DOHH2 (cell line): Measurements from ENCODE around the gene CCT8.
"Not testable (repeated sequence)": the region's sequence is repeated elsewhere in the genome, so short reads cannot be mapped to it uniquely, and the experiment has no call there.

Source experiments
- H3F3A ChIP-seq: fragments of 200-600 bp; sonication (generic), shearing (Covaris generic); 2 replicates; pipeline ENCODE4 v1.6.0; 2016; ENCODE audit warnings: antibody characterized with exemption, mild to moderate bottlenecking; ENCODE audit not compliant: control insufficient read depth, insufficient read depth
- H3K27ac ChIP-seq: fragments of 200-600 bp; sonication (generic); 2 replicates; pipeline ENCODE4 v1.5.1; 2014; ENCODE audit warnings: low read depth, mild to moderate bottlenecking, low read length, moderate library complexity
- H3K27me3 ChIP-seq: fragments of 200-600 bp; sonication (generic); 2 replicates; pipeline ENCODE4 v1.6.1; 2014; ENCODE audit warnings: mild to moderate bottlenecking, low read length, mixed read lengths; ENCODE audit not compliant: control insufficient read depth
- H3K36me3 ChIP-seq: fragments of 200-600 bp; sonication (generic); 2 replicates; pipeline ENCODE4 v1.6.1; 2014; ENCODE audit warnings: mild to moderate bottlenecking, low read length, moderate library complexity, mixed read lengths; ENCODE audit not compliant: control insufficient read depth
- H3K4me1 ChIP-seq: fragments of 200-600 bp; sonication (generic); 2 replicates; pipeline ENCODE4 v1.6.1; 2014; ENCODE audit warnings: mild to moderate bottlenecking, low read length, mixed read lengths; ENCODE audit not compliant: control insufficient read depth
- H3K4me2 ChIP-seq: fragments of 200-600 bp; sonication (generic); 2 replicates; pipeline ENCODE4 v1.6.0; 2014; ENCODE audit warnings: mild to moderate bottlenecking, low read length, moderate library complexity
- H3K4me3 ChIP-seq: fragments of 200-600 bp; sonication (generic); 2 replicates; pipeline ENCODE4 v1.5.1; 2014; ENCODE audit warnings: mild to moderate bottlenecking, low read length, mixed read lengths
- H3K79me2 ChIP-seq: fragments of 200-600 bp; sonication (generic); 2 replicates; pipeline ENCODE4 v1.6.1; 2014; ENCODE audit warnings: mild to moderate bottlenecking, low read length, mixed read lengths; ENCODE audit not compliant: control insufficient read depth
- H3K9me2 ChIP-seq: fragments of 200-600 bp; sonication (generic); replicated peaks from 2 replicates; pipeline ENCODE4 v1.6.1; 2014; ENCODE audit warnings: mild to moderate bottlenecking, low read length, mixed read lengths; ENCODE audit not compliant: control insufficient read depth
- H3K9me3 ChIP-seq: fragments of 200-600 bp; sonication (generic); 2 replicates; pipeline ENCODE4 v1.6.1; 2014; ENCODE audit warnings: antibody characterized with exemption, low read length, mixed read lengths; ENCODE audit not compliant: control insufficient read depth, insufficient read depth
- H4K20me1 ChIP-seq: fragments of 200-600 bp; sonication (generic); 2 replicates; pipeline ENCODE4 v1.6.0; 2014; ENCODE audit warnings: low read depth, mild to moderate bottlenecking, antibody characterized with exemption, low read length, moderate library complexity; ENCODE audit not compliant: control insufficient read depth, insufficient read depth
- EZH2phosphoT487 ChIP-seq: fragments of 200-600 bp; sonication (generic); IDR thresholded peaks from 2 replicates; pipeline ENCODE4 v1.6.1; 2017; ENCODE audit warnings: borderline replicate concordance, mild to moderate bottlenecking, antibody characterized with exemption, low read length, moderate library complexity, mixed read lengths
- TF ChIP-seq, protein P1 (sequence below): fragments of 200-600 bp; sonication (generic); IDR thresholded peaks from one replicate; pipeline ENCODE4 v1.5.1; 2014; ENCODE audit warnings: antibody characterized with exemption, mild to moderate bottlenecking, low read depth, low read length; ENCODE audit not compliant: poor library complexity, severe bottlenecking

Gene CCT8

GRCh38 chr21:29077651-29078090, 4.2 kb upstream of the CCT8 start:
- Histone ChIP-seq H3K9me3 (peaks cover 11% of the 10 kb centered on the region; the same call in 1 of the 2 replicates), H3K9me2 (no peaks in the 10 kb centered on the region), H3K27me3 (no peaks in the 10 kb centered on the region), H3K27ac (peak overlapping the region; percentile 39), H3K36me3 (peaks cover 7% of the 10 kb centered on the region), H3K4me2 (peak overlapping the region; percentile 40), H3K4me3 (peak overlapping the region; percentile 59), H4K20me1 (peaks cover 2% of the 10 kb centered on the region), H3K4me1 (peaks cover 44% of the 10 kb centered on the region), H3K79me2 (peaks cover 14% of the 10 kb centered on the region), H3F3A (peaks cover 9% of the 10 kb centered on the region)
- TF ChIP-seq EZH2phosphoT487 = no peak
- TF ChIP-seq, protein P1, sequence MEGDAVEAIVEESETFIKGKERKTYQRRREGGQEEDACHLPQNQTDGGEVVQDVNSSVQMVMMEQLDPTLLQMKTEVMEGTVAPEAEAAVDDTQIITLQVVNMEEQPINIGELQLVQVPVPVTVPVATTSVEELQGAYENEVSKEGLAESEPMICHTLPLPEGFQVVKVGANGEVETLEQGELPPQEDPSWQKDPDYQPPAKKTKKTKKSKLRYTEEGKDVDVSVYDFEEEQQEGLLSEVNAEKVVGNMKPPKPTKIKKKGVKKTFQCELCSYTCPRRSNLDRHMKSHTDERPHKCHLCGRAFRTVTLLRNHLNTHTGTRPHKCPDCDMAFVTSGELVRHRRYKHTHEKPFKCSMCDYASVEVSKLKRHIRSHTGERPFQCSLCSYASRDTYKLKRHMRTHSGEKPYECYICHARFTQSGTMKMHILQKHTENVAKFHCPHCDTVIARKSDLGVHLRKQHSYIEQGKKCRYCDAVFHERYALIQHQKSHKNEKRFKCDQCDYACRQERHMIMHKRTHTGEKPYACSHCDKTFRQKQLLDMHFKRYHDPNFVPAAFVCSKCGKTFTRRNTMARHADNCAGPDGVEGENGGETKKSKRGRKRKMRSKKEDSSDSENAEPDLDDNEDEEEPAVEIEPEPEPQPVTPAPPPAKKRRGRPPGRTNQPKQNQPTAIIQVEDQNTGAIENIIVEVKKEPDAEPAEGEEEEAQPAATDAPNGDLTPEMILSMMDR = no peak

- Histone ChIP-seq H3K4me3 (peak overlapping the region; percentile 59), H3K79me2 (peaks cover 21% of the 10 kb centered on the region), H3K27ac (peak overlapping the region; percentile 39), H3K4me2 (peak overlapping the region; percentile 40), H3K36me3 (peaks cover 14% of the 10 kb centered on the region), H3K4me1 (peaks cover 48% of the 10 kb centered on the region), H3K9me3 (peaks cover 11% of the 10 kb centered on the region; the same call in 1 of the 2 replicates)
- H3K27me3 ChIP-seq, H4K20me1 ChIP-seq, H3K9me2 ChIP-seq, H3F3A ChIP-seq: not testable (repeated sequence)
Measured at GRCh38 chr21:29076731-29077640, 3.5 kb upstream of the CCT8 start.

- peaks cover 59% of the 10 kb centered on the region for H3K4me1 ChIP-seq
- TF ChIP-seq EZH2phosphoT487 = no peak
- TF ChIP-seq, protein P1 = no peak
- peaks cover 11% of the 10 kb centered on the region; the same call in 1 of the 2 replicates for H3K9me3 ChIP-seq
- H3K4me2 ChIP-seq = no peak overlapping the region
- H3K79me2 ChIP-seq = peaks cover 32% of the 10 kb centered on the region
- no peak overlapping the region for H3K27ac ChIP-seq
- no peak overlapping the region for H3K4me3 ChIP-seq
- no peaks in the 10 kb centered on the region for H3K9me2 ChIP-seq
- H4K20me1 ChIP-seq = peaks cover 19% of the 10 kb centered on the region
- H3K27me3 ChIP-seq = no peaks in the 10 kb centered on the region
- H3F3A ChIP-seq = peaks cover 9% of the 10 kb centered on the region
- H3K36me3 ChIP-seq = peaks cover 25% of the 10 kb centered on the region
Measured at GRCh38 chr21:29075706-29076466, 2.4 kb upstream of the CCT8 start.
